AML-193 (cell line): Measurements from ENCODE around the gene CCDC196.
"Not testable (repeated sequence)": the region's sequence is repeated elsewhere in the genome, so short reads cannot be mapped to it uniquely, and the experiment has no call there.

Experiments used
- DNase-seq, 2 experiments: peaks; one replicate each; lab custom pipeline; 2025; lab: John Stamatoyannopoulos, UW

Gene CCDC196

DNA sequence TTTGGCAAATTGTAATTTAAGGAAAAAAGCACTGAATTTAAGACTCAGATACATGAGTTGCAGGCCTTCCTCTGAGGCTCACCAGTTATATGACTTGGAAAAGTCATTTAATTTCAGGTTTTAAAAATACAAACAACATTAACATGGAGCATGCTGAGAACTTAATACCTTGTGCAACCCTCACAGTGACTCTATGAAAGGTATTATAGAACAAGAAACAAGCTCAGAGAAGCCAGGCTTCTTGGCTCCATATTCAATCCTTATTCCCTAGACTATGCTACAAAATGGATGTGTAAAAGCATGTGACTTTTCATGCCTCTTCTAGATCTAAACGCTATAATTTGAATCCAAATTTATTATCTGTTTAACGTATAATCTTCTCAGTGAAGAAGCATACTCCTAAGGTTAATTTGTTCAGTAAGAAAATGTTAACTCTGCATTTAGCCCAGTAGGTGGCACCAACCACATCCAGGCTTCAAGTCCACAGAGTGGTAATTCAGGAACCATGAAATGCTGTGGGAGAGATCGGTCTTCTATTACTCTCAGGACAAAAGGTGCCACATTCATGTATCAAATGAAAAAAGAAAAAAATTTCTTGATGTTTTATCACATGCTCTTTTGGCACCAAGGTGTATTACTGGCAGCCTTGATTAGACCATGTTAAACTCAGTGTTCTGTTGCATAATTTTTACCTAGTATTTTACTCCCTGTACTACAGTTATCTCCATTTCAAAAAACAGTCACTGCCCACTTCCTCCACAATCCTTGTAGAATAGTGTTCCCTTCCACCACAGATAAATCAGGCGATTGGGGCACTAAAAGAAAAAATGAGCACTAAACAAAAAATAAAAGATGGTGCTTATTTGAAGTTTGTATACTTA is 9.3 kb downstream of the CCDC196 start:
- DNase-seq, result peak; percentile 52 to 54

DNA sequence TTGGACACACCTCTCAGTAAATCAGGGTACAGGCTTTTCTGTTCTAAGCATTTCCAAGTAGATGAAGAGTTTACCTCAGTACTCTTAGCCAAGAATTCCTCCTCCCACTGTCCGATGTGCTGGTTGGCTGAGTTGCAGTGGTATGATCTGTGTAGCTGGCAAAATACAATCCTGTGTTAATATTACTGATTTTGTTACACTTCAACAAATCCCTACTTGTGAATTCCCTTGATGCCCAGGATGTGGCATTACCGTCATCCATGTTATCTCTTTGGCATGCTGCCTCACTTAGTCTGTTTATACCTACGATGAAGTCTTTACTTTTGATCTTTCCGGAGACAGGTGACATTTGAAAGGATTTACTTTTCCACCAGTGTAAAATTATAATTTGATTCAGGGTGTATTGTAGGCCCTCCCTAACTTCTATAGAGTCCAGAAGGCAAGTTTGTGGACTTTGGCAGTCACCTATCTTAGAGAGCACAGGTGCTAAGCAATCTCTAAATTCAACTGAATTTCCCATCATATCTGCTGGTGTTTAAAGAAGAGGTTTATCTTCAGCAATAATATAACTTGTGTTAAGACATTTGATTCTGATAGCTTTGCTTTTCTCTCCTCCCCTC is 10.1 kb downstream of the CCDC196 start:
- no peak for DNase-seq

DNA sequence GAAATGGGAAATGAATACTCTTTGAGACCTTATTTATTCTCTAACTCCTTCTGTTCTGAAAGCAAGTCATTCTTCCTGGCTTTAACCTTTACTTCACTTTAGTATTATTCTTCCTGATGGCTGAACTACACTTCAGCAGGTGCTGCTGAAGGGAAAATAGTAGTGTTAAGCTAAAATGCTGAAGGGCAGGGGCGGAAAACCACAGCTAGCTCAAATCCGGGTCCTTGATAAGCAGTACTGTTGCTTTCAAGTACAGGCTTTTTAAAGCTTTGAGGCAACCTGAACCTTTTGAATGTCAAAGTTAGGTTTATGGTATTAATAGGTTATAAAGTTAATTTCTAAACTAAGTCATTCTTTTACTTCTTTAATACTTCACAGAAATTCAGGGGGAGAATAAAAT is 10.7 kb downstream of the CCDC196 start:
- DNase-seq, result no peak

DNA sequence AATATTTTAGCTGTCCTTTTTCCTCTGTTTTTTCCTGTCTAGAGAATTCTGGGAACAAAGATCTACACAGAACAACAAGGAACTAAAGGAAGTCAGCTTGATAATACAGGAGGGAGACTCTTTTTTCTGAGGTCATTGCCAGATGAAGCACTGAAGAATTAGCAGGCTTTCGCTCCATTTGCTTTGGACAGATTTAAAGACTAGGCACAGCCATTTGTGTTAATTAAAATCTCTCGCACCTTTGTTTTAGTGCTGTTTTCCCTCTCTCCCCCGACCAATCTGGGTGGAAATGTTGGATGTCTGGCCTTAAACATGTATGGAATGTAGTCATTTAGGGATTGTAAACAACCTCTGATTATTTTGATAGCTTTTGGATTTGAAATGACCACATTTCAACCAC is 12.1 kb downstream of the CCDC196 start:
- no peak for DNase-seq

DNA sequence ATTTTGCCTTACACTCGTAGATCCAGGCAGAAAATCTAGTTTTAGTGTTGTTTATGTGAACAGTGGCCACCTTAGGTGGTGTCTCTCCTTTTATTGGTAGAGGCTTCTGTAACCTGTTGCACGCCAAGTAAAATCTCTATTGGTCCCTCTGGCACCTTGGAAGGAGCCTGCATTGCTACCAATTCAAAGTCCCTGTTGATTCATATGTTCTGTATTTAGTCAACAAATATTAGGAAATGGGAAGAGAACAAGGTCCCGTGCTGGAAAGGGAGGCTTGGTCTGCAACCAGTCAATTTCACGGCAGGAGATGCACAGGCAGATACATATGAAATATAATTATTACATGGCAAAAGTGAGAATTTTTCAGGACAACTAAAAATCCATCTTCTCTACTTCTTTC is 15.4 kb downstream of the CCDC196 start:
- DNase-seq, result no peak

DNA sequence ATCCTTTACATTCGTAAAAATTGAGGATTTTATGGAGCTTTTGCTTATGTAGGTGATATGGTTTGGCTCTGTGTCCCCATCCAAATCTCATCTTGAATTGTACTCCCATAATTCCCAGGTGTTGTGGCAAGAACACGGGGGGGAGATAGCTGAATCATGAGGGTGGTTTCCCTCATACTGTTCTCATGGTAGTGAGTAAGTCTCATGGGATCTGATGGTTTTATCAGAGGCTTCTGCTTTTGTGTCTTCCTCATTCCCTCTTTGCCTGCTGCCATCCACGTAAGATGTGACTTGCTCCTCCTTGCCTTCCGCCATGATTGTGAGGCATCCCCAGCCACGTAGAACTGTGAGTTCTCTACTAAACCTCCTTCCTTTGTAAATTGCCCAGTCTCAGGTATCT is 16.7 kb downstream of the CCDC196 start:
- DNase-seq, result not testable (repeated sequence)

DNA sequence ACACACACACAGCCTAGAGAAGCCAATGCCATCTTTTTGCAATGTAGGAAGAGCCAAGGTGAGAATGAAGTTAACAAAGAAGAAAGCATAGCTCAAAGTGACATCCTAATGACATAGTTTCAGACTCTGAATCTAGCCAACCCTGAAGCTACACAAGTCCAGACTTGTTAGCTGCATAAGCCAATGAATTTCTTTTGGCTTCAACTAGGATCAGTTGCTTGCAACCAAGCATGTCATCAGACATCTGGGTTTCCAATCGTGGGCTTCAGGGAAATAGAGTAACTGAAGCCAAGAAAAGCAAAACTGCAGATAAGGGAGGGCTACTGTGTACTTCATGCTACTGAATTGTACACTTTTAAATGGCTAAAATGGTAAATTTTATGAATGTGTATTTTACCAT is 17.4 kb downstream of the CCDC196 start:
- DNase-seq, result no peak

DNA sequence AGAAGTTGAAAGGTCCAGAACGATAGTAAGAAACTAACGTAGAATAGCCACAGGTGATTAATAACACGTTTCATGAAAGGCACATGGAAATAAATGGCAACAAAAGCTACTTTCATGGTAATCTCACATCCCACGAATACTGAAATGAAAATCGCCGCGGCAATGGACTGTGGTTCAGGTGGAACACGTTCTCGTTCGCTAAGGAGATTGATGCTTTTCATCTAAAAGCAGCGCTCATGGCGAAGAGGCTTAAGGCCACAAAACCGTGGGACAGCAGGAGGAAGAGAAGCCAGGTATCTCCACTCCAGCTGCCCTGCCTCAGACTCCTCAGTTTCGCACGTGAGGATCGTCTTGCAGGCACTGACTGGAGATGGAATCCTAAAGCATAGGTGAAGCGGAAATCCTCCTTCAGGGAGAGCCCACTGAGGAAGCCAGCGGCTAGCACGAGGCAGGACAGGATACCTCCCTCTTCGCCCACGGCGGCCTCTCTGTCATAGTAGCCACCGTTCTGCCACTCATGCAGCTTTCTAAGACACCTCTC is 21.1 kb downstream of the CCDC196 start:
- DNase-seq, result no peak

DNA sequence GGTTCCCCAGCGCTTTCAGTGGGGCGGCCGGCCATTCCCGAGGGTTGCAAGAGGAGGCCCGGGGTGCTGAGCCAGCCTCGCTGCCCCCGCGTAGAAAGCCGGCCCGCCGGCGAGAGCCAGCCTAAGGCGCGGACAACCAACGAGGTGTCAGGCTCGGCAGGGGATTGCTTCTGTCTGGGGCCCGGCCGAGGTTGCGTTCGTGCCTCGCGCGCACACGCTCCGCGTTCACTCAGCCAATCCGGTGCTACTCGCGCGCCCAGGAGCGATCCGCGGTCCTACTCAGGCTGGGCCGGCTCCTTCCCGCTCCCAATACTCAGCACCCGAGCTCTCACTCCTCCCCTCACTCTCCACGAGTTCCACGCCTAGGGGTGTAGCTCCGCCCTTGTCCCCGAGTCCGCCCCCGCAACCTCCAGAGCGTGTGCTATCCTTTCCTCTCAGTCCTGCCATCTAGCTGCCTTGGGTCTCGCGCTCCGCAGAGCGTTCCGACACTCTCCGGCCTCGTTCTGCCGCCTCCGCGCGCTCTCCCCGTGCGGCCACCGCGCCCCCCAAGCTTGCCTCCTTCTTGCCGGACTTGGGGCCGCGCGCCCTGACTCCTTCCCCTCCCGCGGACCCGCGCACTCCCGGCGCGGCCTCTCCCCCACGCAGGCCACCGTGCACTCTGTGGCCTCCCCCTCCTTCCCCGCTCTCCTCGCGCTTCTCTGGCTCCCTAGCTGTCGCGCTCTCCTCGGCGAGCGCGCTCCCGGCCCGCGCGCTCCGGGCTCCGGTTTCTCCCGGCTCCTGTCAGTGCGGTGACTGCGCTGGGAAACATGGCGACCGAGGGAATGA is 21.8 kb downstream of the CCDC196 start, which contains the start of gene GPHN:
Gene GPHN (plus strand): TSS at position 426 of the 825 bp plus-strand sequence.
- peak; percentile 79 to 84 for DNase-seq

DNA sequence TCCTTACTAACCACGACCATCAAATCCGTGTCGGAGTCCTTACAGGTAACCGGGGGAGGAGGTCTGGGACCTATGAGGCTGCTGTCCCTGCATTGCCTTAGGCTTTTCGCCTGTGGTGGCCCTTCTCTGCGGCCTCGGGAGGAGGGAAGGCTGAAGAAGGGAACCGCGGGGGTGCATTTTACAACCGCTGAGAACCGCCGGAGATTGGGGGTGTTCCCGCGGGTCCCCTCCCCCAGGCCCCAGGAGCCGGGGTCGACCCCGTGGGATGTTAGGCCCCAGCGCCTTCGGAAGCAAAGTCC is 22.3 kb downstream of the CCDC196 start:
- DNase-seq, result no peak

DNA sequence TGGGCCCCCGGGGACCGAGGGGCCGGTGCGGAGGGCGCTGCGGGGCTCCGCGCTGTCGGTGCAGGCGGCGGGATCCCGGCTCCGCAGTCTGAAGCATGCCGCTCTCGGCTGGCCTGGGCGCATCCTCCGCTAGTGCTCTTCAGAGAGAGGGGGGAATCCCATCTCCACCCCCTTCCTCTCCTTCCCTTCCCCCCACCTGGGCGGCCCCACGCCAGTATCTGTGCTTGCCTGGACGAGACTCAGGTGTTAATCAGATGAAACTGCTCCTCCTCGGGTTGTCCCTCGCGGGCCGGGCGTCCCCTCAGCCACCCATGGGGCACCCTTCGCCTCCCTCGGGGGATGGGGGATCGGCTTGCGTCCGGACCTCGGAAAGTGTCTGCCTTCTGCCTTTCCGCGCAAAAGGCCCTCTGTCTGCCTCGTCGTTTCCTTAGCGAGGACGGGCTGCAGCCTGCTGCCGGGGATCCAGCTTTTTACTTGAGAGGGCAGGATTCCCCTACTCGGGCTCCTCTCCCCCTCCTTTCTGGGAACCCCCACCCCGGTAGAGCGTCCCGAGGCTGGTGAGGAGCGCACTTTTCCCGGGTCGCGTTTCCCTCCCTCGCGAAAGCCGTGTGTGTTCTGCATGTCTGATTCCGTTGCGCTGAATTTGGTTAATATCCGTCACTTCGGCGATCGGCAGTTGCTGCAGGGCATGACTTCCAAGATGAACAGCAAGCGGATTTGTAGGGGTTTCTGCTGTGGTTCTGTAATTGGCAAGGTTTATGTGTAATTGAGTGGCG is 22.9 kb downstream of the CCDC196 start:
- no peak for DNase-seq

DNA sequence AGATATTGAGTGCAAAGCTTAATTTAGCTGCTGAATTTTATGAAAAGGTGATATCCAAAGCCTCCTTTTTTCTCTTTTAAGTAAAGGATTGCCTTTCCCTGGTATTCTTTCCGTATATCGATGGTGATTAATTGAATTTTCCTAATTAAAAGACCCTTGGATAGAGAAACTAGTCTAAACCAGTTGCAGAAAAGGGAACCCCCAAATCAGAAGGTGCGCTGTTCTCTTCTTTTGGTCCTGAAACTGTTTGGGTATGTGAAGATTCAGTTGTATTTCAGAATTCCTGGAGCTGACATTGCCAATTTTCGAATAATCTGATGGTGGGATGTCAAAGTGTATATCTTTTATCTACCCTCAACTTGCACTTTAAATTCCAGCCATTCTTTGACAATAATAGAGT is 23.7 kb downstream of the CCDC196 start:
- DNase-seq, result no peak

DNA sequence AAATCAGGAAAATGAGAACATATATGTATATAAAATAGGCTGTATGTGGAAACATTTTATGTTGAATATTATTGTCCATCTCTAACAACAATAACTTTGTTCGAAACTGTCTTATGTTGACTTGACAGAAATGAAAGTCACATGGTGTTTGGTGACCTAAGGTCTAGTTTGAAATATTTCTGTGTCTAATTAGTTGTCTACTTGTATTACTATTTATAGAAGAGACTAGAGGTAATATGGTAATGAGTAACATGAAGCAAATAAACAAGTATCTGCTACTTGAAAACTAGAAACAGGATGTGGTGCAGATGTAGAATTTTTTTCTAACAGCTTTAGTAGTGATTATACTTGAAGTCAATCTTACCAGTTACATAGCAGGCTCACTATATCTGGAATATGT is 25.7 kb downstream of the CCDC196 start:
- DNase-seq, result no peak

DNA sequence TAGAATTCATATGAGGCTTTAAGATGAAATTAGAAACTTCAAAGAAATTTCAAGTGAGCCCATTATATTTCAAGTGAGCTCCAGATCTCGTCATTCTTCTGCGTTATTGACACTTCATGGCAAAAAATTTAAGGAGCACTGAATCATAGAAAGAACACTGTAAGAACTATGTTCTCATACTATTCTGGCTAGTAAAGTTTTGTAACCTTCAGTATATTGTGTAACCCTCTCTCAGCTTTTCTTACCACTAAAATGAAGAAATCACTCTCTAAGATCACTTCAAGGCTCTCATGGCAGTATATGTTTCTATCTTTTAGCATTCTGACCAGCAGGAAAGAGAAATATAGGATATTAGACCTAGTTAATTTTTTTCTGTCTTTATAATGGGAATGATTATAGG is 28.0 kb downstream of the CCDC196 start:
- peak; percentile 83 to 86 for DNase-seq

DNA sequence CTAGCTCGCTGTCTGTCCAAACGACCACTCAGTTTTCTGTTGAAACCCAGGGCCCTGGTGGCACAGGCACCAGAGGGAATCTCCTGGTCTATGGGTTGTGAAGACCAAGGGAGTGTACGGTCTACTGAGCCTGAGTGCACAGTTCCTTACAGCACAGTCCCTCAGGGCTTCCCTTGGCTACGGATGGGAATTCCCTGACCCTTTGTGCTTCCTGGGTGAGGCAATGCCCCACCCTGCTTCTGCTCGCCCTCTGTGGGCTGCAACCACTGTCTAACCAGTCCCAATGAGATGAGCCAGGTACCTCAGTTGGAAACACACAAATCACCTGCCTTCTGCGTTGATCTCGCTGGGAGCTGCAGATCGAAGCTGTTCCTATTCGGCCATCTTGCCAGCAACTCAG is 44.4 kb downstream of the CCDC196 start:
- DNase-seq, result no peak

DNA sequence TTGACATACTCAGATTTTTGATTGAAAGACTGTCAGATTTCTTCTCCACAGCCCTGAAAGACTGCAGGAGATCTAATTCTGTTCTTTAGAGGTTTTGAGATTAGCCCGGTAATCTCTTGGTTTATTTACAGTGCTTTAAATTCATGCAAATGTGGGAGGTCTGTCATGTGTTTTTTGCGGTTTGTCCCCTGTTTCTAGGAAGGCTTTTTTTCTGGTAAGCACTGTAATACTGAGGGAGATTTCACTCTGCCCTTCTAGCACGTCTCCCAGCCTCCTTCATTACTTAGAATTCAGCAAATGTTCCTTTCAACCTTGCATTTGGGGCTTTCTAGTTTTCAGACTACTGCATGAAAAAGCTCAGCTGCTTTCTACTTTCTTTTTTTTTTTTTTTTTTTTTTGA is 52.9 kb downstream of the CCDC196 start:
- DNase-seq, result no peak

DNA sequence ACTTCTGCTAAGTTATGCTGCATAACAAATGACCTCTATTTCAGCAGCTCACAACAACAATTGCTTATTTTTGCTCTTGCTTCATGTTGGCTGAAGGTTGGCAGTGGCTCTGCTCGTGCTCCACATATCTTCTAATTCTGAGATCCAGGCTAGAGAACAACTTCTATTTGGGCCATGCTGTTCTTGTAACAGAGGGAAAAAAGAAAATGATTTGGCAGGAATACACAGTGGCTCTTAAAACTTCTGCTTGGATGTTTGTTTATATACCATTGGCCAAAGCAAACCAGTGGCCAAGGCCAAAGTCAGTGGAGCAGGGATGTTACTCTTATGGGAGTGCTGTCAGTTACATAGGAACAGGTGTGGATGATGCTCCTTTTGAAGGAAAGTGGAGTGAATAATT is 53.9 kb downstream of the CCDC196 start:
- DNase-seq, result no peak

DNA sequence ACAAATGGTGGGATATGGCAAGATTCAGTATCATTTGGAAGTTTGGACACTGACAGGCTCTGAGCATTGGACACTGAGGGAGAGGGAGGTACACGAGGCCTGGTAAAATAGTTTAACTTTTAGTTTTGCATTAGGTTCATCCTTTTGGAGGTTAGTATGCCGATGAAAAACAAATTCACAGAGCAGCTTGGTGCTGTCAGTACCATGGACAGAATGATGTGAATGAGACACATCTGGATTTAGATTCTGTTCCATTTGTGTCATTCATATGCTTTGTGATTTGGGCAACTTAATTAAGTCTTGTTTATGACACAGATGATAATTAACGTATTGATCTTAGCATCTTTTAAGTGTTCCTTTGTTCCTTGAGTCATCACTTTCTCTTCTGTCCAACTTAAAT is 55.5 kb downstream of the CCDC196 start:
- DNase-seq, result no peak

DNA sequence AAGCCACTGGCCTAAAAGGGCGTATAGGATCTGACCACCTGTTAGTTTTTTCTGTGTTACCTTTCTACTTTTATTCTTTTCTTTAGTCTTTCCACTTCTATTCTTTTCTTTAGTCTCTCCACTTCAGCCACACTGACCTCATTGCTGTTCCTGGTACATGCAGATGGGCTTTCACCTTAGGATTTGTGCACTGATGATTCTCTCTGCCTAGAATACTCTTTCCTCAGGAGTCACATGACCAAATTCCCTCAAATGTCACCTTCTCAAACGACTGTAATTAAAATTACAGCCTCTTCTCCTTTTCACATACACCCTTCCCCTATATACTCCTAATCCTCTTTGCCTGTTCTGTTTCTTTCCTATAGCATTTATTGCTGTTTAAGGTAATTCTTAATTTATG is 57.8 kb downstream of the CCDC196 start:
- no peak for DNase-seq

DNA sequence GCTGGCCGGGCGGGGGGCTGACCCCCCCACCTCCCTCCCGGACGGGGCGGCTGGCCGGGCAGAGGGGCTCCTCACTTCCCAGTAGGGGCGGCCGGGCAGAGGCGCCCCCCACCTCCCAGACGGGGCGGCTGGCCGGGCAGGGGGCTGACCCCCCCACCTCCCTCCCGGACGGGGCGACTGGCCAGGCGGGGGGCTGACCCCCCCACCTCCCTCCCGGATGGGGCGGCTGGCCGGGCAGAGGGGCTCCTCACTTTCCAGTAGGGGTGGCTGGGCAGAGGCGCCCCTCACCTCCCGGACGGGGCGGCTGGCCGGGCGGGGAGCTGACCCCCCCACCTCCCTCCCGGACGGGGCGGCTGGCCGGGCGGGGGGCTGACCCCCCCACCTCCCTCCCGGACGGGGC is 59.0 kb downstream of the CCDC196 start:
- DNase-seq, result not testable (repeated sequence)

DNA sequence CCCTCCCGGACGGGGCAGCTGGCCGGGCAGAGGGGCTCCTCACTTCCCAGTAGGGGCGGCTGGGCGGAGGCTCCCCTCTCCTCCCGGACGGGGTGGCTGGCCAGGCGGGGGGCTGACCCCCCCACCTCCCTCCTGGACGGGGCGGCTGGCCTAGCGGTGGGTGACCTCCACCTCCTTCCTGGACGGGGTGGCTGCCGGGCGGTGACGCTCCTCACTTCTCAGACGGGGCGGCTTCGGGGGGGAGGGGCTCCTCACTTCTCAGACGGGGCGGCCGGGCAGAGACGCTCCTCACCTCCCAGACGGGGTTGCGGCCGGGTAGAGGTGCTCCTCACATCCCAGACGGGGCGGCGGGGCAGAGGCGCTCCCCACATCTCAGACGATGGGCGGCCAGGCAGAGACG is 59.6 kb downstream of the CCDC196 start:
- DNase-seq, result not testable (repeated sequence)
